Measurements from ENCODE around the gene TMPRSS13. TPM values are rescaled to one million over a fixed set of nuclear protein-coding genes. Genes with fewer than 3 reads are reported as not detected.

TMPRSS13 gene
- total and polyA plus RNA-seq, 10 donors: 0.95 to 2.2 (median 1.6) TPM

DNA sequence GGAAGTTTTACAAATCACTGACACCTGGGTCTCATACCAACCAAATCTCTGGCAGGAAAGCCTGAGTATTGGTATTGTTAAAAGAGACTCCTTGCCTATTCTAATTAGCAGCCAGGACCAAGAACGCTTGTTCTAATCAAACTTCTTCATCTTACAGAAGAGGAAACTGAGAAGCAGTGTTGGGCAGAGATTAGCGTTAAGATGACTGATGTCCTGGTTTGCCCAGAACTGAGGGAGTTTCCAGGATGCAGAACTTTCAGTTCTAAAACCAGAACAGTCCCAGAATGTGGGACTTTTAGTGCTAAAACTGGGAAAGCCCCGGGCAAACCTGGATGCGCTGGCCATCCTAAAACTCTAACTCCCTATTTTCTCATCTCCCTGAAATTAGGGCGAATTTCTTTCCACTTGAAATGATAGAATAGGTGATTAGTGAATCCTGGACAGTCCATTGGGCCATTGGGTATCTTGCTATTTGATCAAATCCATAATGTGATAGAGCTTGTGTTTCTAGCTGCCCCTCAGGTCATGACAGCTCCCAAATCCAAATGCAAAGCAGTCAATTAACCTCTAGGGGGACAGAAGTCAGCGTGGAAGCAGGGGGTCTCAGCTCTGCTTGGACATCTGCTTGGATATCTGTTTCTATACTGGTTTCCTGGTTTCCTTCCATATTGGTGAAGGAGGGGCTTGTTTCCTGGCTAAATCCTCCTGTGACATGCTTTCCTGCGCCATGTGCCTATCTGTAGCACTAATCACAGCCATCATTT lies 16.0 kb upstream of the TMPRSS13 start:
- TF ChIP-seq, protein P1, sequence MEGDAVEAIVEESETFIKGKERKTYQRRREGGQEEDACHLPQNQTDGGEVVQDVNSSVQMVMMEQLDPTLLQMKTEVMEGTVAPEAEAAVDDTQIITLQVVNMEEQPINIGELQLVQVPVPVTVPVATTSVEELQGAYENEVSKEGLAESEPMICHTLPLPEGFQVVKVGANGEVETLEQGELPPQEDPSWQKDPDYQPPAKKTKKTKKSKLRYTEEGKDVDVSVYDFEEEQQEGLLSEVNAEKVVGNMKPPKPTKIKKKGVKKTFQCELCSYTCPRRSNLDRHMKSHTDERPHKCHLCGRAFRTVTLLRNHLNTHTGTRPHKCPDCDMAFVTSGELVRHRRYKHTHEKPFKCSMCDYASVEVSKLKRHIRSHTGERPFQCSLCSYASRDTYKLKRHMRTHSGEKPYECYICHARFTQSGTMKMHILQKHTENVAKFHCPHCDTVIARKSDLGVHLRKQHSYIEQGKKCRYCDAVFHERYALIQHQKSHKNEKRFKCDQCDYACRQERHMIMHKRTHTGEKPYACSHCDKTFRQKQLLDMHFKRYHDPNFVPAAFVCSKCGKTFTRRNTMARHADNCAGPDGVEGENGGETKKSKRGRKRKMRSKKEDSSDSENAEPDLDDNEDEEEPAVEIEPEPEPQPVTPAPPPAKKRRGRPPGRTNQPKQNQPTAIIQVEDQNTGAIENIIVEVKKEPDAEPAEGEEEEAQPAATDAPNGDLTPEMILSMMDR (IDR thresholded peaks at IDR 0.05 in 8 of 11, conservative IDR thresholded peaks at IDR 0.05 in 3 of 11): no peak
- no peak for TF ChIP-seq POLR2A (IDR thresholded peaks at IDR 0.05)
- TF ChIP-seq POLR2AphosphoS5 (IDR thresholded peaks at IDR 0.05): no peak
- H3K27me3 ChIP-seq (replicated peaks in 1 of 7): no peaks in the 10 kb centered on the region
- H3K4me1 ChIP-seq: peaks cover 12 to 56% (median 36%) of the 10 kb centered on the region in 6 donors
- H3K9me3 ChIP-seq: peaks cover 0 to 5% (median 0%) of the 10 kb centered on the region in 8 donors
- H3K4me3 ChIP-seq: no peak overlapping the region
- H3K27ac ChIP-seq: peak overlapping the region in 5 of 8 donors; percentile 1 to 39 (median 26)
- DNase-seq: no peak
- intact Hi-C loops (cut with DNase I; ENCODE audit: low total_unique reads): loop anchor here (5.0 kb wide), 1 partner anchor 138 kb away; no protein-coding TSS in a partner anchor
- no peaks in the 10 kb centered on the region for H3K36me3 ChIP-seq
- WGBS, 5 donors: 18 to 46% (median 43%) methylated on average over 7 of the region's 7 CpGs

- TF ChIP-seq, protein P1 (IDR thresholded peaks at IDR 0.05 in 8 of 11, conservative IDR thresholded peaks at IDR 0.05 in 3 of 11): no peak
- no peak for TF ChIP-seq POLR2AphosphoS5 (IDR thresholded peaks at IDR 0.05)
- TF ChIP-seq POLR2A (IDR thresholded peaks at IDR 0.05): no peak
- no peaks in the 10 kb centered on the region for H3K27me3 ChIP-seq (replicated peaks in 1 of 7)
- peaks cover 7 to 49% (median 29%) of the 10 kb centered on the region in 6 donors for H3K4me1 ChIP-seq
- no peak overlapping the region for H3K4me3 ChIP-seq
- peaks cover 0 to 5% (median 0%) of the 10 kb centered on the region in 8 donors for H3K9me3 ChIP-seq
- intact Hi-C loops (cut with DNase I; ENCODE audit: low total_unique reads): loop anchor here (5.0 kb wide), 1 partner anchor 102 kb away; no protein-coding TSS in a partner anchor
- DNase-seq: no peak
- peak overlapping the region in 6 of 8 donors; percentile 1 to 39 (median 23) for H3K27ac ChIP-seq
- 45 to 60% (median 56%) methylated on average over 5 of the region's 5 CpGs for WGBS, 5 donors
- H3K36me3 ChIP-seq: no peaks in the 10 kb centered on the region
Measured at GRCh38 chr11:117944554-117944953, 15.4 kb upstream of the TMPRSS13 start.

GRCh38 chr11:117941976-117942654 lies 12.9 kb upstream of the TMPRSS13 start:
- Histone ChIP-seq H3K4me1 (peaks cover 5 to 25% (median 16%) of the 10 kb centered on the region in 6 donors), H3K9me3 (peaks cover 0 to 5% (median 0%) of the 10 kb centered on the region in 8 donors), H3K4me3 (no peak overlapping the region), H3K27me3 (replicated peaks in 1 of 7) (no peaks in the 10 kb centered on the region), H3K27ac (no peak overlapping the region), H3K36me3 (no peaks in the 10 kb centered on the region)
- 73 to 79% (median 76%) methylated on average over 6 of the region's 6 CpGs for WGBS, 5 donors
- no peak for DNase-seq
- intact Hi-C loops (cut with DNase I; ENCODE audit: low total_unique reads): loop anchor here (5.0 kb wide), 1 partner anchor 100 kb away; no protein-coding TSS in a partner anchor
- TF ChIP-seq, protein P1 (IDR thresholded peaks at IDR 0.05 in 8 of 11, conservative IDR thresholded peaks at IDR 0.05 in 3 of 11): no peak
- TF ChIP-seq POLR2A (IDR thresholded peaks at IDR 0.05) (no peak), POLR2AphosphoS5 (IDR thresholded peaks at IDR 0.05) (no peak)

Measured in spleen (tissue), 11 donors.